Erythroblast (primary cell): ENCODE results near the gene CT83.

Source experiments
- GATA1 ChIP-seq: IDR thresholded peaks from 2 replicates; pipeline ENCODE4 v1.6.1; 2011; ENCODE audit warnings: low read depth, mild to moderate bottlenecking, control low read depth, low read length, moderate library complexity
- POLR2A ChIP-seq: IDR thresholded peaks from 2 replicates; pipeline ENCODE4 v1.6.1; 2011; ENCODE audit warnings: mild to moderate bottlenecking, low read length

DNA sequence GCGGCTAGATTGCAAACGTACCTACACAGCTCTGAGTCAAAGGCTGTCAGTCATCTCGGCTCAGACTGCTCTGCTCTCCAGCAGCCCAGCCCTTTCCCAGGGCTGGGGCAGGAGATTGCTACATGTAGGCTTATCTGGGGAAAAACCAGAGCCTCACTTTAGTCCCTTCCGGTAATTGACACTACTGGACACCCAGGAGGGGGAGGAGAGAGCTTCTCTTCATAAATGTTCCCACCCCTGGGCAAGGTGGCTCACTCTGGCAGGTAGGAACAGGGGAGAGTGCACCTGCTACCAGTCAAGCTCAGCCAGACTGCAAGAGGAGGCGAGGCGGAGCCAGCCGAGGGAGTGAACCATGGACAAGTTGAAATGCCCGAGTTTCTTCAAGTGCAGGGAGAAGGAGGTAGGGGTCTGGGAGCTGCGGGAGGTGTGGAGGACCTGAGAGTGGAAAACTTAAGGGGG is 26.4 kb downstream of the CT83 start, which contains the start of gene SLC6A14:
- TF ChIP-seq POLR2A, result no peak
- TF ChIP-seq GATA1, result no peak
